Stimulated activated CD8-positive, alpha-beta memory T cell treated with anti-CD3 and anti-CD28 coated beads, Interleukin-15, amount 100 ng/mL, for 24 hours (primary cell): ENCODE results near the gene ELOVL2.

ENCODE experiments used
- DNase-seq: peaks from one replicate; pipeline ENCODE4 v3.0.0-alpha.2; 2020; ENCODE audit warnings: low read depth

ELOVL2 gene

DNA sequence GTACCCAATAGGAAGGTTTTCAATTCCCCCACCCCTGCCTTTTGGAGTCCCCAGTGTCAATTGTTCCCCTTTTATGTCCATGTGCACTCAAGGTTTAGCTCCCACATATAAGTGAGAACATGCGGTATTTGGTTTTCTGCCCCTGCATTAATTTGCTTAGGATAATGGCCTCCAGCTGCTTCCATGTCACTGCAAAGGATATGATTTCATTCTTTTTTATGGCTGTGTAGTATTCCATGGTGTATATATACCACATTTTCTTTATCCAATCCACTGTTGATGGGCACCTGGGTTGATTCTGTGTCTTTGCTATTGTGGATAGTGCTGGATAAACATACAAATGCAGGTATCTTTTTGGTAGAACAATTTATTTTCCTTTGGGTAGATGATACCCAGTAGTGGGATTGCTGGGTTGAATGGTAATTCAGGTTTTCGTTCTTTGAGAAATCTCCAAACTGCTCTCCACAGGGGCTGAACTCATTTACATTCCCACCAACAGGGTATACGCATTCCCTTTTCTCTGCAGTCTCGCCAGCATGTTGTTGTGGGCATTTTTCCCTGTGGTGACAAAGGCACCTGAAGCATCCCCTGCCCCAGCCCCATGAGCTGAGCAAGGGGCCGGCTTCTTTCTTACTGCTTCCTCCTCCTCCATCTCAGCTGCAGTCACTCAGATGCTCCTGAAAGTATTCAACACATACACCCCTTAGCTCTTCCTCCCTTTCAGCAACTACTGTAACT lies 66.7 kb downstream of the ELOVL2 start:
- no peak for DNase-seq

- no peak for DNase-seq
These were observed 67.5 kb downstream of the ELOVL2 start for GRCh38 chr6:10976571-10976970.

GRCh38 chr6:10972196-10972595 lies 71.9 kb downstream of the ELOVL2 start:
- no peak for DNase-seq

DNA sequence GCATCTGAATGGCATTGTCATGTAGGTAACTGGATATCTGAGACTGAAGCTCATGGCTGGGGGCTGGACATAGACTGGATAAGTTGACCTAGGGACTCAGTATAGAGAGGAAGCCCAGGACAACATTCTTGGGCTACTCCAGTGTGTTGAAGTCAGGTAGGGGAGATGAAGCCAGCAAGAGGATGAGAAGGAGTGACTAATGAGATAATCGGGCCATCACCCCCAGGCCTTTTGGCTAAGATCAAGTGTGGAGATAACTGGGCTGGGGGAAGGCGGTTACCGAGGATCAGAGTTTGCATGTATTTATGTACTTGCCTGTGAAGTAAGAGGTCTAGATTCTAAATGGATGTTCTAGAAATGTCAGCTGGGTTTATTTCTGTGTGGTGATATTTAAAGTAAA lies 73.4 kb downstream of the ELOVL2 start:
- DNase-seq, result no peak

- DNase-seq, result no peak
These were observed 75.3 kb downstream of the ELOVL2 start for GRCh38 chr6:10968776-10969175.

DNA sequence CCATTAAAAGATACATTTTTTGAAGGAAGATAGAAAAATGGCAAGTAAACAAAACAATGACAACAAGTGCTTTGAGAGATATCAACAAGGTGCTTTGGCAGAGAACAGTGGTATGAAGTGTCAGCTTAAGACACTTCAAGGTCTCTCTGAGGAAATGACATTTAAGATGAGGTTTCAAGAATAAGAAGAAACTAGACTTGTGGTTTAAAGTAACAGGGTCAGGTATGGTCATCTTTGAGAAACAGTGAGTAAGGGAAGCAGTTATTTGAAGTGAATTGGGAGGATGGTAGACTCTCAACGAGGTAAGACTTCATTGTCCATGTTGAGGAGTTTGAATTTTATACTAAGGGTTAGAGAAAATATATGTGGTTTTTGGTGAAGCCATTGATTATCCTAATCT lies 79.4 kb downstream of the ELOVL2 start:
- no peak for DNase-seq

GRCh38 chr6:10963113-10963512 lies 81.0 kb downstream of the ELOVL2 start:
- no peak for DNase-seq

DNA sequence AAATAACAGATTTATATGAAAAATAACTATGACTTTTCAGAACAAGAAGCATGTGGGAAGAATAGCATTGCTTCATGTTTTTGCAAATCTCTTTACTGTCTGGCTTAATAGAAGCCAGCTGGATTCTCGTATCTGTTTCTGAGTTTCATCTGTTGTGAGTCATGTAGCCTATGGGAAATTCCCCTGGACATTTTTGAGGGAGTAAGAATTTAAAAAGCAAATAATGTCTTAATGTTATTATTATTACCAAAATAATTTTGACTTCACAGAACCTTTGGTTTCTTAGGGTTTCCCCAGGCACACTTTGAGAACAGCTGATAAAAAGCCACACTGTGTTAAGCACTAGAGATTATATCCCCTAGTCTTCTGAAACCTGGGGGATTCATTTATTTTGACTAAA lies 81.4 kb downstream of the ELOVL2 start:
- DNase-seq, result no peak

- DNase-seq, result no peak
These were observed 82.3 kb downstream of the ELOVL2 start for GRCh38 chr6:10961837-10962236.

- no peak for DNase-seq
These were observed 83.9 kb downstream of the ELOVL2 start for GRCh38 chr6:10960171-10960570.

- DNase-seq, result no peak
These were observed 86.7 kb downstream of the ELOVL2 start for GRCh38 chr6:10957414-10957886.

DNA sequence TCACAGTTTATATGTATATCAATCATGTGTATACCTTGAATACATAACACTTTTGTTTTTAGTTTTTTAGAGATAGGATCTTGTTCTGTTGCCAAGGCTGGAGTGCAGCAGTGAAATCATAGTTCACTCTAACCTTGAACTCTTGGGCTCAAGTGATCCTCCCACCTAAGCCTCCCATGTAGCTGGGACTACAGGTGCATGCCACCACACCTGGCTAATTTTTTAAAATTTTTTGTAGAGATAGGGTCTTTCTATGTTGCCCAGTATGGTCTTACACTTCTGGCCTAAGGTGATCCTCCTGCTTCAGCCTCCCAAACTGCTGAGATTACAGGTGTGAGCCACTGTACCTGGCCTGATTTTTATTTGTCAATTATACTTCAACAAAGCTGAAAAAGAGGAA lies 87.3 kb downstream of the ELOVL2 start:
- DNase-seq, result no peak

DNA sequence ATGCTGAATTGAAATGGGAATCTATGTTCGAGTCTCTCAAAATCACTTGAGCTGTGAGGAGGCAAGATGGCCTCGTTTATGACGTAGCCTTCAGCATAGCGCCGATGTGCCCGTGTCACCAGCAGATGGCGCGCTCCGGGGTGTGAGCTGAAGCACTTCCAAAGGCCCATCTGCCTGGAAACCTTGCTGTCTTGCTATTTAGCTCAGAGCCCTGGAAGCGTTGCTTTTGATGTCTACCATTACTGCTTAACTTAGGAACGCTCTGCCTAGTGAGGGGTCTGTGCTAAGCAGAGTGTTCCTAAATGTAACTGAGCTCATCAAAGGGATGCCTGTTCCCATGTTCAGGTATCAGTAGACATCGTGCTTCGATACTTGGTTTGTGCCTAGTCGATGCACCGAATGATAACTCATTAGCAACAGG lies 89.5 kb downstream of the ELOVL2 start:
- peak; percentile 46 for DNase-seq

GRCh38 chr6:10951675-10952282 lies 92.3 kb downstream of the ELOVL2 start:
- DNase-seq, result no peak

DNA sequence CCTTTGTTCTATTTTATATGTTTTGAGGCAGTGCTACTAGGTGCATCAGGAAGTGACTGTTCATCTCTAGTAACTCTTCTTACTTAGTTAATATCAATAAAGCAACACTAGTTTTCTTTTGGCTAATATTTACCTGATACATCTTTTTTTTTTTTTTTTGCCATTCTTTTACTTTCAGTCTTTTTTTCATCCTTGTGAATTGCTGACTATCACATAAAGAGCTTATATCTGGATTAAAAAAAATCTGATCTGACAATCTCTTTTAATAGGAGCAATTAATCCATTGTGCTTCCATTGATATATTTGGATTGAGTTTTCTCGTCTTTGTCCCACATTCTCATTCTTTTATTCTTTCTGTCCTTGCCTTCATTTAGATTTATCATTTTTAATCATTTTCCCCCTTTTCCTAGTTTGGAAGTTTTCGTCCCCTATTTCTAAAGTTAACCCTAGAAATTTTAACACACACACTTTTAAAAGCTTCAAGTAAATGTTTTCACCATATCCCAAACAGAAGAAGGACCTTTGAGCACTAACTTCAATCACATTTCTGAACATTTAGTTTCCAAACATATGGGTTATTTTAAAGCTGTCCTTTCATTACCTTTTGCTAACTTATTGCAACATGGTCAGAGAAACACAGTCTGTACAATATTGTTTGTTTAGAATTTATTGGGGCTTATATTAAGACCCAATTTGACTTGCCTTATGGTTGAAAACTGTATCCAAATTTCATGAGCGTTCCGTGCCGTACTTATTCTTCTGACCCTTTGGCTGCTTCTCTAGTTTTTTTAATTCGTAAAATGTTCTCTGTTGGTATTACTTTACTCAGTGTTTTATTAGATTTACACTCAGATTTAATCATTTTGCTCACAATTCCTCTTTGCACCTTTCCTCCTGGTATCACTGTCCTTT lies 94.3 kb downstream of the ELOVL2 start:
- DNase-seq, result no peak

DNA sequence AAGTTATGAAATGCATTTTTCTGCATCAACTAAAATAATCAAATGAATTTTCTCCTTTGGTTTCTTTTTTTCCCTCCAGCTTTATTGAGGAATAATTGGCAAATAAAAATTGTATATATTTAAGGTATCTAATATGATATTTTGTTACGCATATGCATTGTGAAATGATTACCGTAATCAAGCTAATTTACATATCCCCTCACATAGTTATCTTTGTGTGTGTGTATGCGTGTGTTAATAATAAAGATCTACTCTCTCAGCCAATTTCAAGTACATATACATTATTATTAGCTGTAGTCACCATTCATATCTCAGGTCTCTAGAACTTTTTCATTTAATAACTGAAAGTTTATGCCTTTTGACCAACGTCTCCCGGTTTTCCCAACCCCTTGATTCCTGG lies 96.1 kb downstream of the ELOVL2 start:
- DNase-seq, result no peak

DNA sequence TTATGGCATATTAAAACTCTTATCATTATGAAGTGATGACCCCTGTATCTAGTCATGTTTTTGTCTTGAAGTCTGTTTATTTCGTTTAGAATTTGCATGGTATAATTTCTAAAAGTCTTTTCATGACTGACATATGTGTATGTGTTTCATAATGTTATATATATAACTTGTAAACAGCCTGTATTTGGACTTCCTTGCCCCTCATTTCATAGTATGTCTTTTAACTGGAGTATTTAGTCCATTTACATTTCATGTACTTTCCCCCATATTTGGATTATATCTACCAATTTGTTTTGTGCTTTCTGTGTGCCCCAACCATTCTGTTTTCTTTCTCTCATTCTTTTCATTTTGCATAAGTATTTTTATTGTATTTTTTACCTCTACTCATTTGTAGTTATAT lies 98.3 kb downstream of the ELOVL2 start:
- DNase-seq, result no peak

DNA sequence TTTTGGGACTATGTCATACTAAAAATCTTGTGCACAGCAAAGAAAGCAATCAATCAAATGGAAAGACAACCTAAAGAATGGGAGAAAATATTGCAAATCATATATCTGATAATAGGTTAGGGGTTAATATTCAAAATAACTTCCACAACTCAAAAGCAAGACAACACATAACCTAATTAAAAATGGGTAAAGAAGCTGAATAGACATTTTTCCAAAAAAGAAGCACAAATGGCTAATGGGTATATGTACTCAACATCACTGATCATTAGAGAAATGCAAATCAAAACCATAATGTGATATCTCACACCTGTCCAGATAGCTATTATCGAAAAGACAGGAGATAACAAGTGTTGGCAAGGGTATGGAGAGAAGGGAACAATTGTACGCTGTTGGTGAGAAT lies 104.3 kb downstream of the ELOVL2 start:
- DNase-seq, result no peak

GRCh38 chr6:10933126-10933525 lies 111.0 kb downstream of the ELOVL2 start:
- DNase-seq, result no peak
